GM19468 (cell line): ENCODE results near the gene EMILIN1.
"Not testable (repeated sequence)": the region's sequence is repeated elsewhere in the genome, so short reads cannot be mapped to it uniquely, and the experiment has no call there.

Experiments used
- ATAC-seq: cut with Tn5 transposase; IDR thresholded peaks from one replicate; pipeline ENCODE4 v1.9.1; 2021; ENCODE audit warnings: mild to moderate bottlenecking, moderate library complexity, moderate number of reproducible peaks; ENCODE audit not compliant: unreplicated experiment; ENCODE audit errors: extremely low read depth

Gene EMILIN1

GRCh38 chr2:27117995-27118524 lies 39.6 kb downstream of the EMILIN1 start:
- no peak for ATAC-seq

- no peak for ATAC-seq
Measured at GRCh38 chr2:27118525-27119329, 40.3 kb downstream of the EMILIN1 start, which contains the start of gene CGREF1. Gene CGREF1 (minus strand): TSS chr2:27119128. CDS start chr2:27104366, 14,762 bp downstream.

- not testable (repeated sequence) for ATAC-seq
Measured at GRCh38 chr2:27119330-27119670, 40.9 kb downstream of the EMILIN1 start.

DNA sequence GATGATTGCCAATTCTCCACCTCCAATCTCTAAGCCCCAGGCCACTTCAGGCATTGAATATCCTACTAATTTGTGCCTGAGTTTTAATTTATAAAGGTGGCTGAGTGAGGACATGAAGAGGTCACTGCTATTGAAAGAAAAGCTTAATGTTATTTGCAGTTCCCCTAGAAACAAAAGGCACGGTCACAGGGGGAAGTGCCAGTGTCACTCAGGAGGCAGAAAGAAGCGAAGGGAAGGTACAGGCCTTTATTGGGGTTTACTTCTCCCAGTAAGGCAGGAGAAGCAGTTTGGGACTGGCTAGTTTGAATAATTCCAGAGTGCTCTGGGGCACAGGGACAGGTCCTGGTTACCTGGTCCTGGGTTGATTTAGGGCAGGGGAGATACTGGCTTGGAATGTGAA lies 43.5 kb downstream of the EMILIN1 start:
- ATAC-seq = no peak

DNA sequence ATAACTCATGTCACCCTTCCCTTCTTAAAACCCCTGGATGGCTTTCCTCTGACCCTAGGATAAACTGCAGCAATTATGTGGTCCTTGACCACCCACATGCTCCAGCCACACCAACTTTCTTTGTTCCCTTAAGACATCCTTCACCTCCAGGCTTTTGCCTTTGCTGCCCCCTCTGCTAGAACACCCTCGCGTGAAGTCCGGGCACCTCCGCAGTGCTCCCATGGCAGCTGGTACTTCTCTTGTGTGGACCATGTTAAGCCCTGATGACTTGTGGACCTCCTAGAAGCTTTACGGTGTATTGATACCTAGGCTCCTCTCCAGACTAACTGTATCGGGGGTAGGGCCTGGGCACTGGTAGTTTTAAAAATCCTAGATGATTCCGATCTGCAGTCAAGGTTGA lies 44.4 kb downstream of the EMILIN1 start:
- no peak for ATAC-seq

GRCh38 chr2:27123302-27124150 lies 45.1 kb downstream of the EMILIN1 start, which contains the start of gene ABHD1:
Gene ABHD1 (plus strand): TSS chr2:27123815. CDS start chr2:27123949, 134 bp downstream.
- ATAC-seq = no peak

- ATAC-seq = no peak
Measured at GRCh38 chr2:27125104-27125503, 46.7 kb downstream of the EMILIN1 start.

- no peak for ATAC-seq
Measured at GRCh38 chr2:27126252-27126710, 47.9 kb downstream of the EMILIN1 start.

GRCh38 chr2:27127883-27128667 lies 49.7 kb downstream of the EMILIN1 start:
- ATAC-seq = no peak

GRCh38 chr2:27128668-27129571 lies 50.5 kb downstream of the EMILIN1 start:
- no peak for ATAC-seq

- ATAC-seq = no peak
Measured at GRCh38 chr2:27130396-27130795, 52.0 kb downstream of the EMILIN1 start.

GRCh38 chr2:27131429-27131828 lies 53.0 kb downstream of the EMILIN1 start:
- no peak for ATAC-seq

DNA sequence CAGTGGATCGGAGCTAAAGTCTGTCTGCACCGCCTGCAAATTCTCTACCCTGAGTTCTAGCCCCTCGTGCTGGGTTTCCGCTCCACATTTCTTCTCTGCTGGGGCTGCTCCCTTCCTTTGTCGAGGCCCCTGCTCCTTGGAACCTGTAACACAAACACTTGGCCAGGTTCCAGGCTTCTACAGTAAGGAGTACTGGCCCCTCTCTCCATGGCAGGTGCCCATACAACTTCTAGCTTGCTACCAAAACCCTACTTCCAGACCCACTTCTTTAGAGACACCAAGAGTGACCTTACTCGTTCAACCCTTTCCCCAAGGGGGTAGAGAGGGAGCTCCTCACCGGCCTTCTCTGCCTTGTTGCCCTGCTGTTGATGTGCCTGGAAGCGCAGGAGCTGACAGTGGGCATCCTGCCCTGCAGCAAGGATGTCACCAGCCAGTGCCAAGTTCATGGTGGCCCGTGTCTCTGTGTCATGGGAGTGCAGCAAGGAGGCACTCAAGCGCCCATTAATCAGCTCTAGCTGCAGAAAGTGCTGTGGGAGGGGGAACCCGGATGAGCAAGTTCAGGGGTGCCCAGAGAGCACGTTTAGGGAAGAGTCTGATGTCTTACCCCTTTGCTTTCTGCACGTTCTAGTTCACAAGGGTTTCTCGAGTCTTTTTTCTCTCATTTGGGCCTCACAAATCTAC lies 54.9 kb downstream of the EMILIN1 start:
- no peak for ATAC-seq

DNA sequence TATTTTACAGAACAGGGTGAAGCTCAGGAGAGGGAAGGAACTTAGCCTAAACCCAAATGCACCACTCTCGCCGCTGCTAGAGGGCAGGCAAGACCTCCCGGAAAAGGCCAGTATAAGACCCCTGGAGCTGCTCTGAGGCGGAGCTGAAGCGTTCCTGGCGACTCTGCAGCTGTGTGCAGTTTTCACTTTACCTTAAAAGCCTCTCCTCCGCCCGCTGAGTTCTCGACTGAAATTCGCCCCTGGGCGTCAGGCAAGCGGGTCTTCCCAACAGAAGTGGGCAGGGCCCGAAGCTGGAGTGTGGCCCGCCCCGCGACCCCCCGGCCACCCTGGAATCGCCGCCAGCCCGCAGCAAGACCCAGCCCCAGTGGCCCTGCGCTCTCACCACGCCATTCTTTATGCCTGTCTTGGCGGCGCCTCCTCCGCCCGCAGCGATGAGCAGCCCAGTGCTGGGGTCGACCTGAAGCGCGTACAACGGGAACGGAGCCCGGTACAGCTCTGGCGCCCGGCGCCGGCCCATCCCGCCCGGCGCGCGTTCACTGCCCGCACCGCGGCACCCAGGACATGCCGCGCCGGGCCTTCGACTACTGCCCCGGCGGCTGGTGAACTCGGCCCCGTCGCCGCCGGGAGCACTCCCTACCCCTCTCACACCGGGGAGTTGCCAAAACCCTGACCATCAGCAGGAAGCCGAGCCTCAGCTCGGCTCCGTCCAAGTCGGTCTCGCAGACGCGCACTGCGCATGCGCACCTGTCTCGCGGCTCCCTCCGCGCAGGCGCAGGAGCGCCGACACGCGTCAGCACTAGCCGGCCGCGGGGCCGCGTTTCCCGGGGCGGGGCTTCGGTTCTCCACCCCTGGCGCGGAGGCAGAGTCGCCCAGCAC lies 55.7 kb downstream of the EMILIN1 start, which contains the start of gene PREB:
Gene PREB (minus strand): TSS at position 732 of the 876 bp plus-strand sequence. CDS start 215 bp downstream, at position 517.
- ATAC-seq = peak; percentile 64

DNA sequence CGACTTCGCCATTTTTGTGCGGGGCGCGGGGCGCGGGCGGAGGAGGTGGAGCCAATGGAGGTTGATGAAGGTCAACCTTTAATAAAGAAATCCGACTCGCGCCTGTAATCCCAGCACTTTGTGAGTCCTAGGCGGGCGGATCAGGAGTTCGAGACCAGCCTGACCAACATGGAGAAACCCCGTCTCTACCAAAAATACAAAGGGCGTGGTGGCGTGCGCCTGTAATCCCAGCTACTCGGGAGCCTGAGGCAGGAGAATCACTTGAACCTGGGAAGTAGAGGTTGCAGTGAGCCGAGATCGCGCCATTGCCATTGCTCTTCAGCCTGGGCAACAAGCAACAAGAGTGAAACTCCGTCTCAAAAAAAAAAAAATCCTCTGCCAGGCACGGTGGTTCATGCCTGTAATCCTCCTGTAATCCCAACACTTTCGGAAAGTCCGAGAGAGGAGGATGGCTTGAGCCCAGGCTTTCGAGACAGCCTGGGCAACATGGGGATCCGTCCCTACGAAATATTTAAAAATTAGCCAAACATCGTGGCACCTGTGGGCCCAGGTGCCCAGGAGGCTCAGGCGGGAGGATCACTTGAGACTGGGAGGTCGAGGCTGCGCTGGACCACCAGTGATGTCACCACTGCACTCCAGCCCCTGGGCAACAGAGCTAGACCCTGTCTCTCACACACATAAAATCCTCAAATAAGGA lies 56.5 kb downstream of the EMILIN1 start:
- no peak for ATAC-seq

DNA sequence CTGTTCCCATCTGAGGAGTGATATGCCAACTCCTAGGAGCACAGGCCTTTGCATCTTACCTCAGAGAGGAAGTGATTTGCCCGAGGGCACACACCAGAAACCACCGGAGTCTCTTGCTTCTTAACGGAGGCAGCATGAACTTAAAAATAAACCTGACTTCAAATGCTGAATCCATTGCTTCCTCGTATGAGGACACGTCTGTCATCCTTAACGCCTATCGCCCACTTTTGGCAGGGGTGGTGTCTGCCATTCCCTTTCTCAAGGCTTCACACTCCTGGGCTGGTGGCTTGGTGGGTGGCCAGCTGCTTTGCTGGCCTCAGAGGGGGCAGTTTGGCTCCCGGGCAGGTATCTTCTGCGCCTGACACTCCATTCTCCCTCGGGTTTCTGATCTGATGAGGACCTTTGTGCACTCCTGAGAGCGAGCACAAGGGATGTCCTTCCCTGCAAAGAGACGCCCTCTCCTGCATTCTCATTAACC lies 57.1 kb downstream of the EMILIN1 start:
- ATAC-seq = no peak
